ENCODE results near the gene DAZAP1.

Gene DAZAP1

GRCh38 chr19:1407528-1408299 is at the start of gene DAZAP1:
DAZAP1 (plus strand) TSS chr19:1407586; CDS start chr19:1407774, 188 bp downstream.
- DNase-seq (ENCODE audit: extremely low read depth in 1 of 2, low read depth in 1 of 2) = no peak

- DNase-seq (ENCODE audit: extremely low read depth in 1 of 2, low read depth in 1 of 2) = no peak
Measured at GRCh38 chr19:1360126-1360817, 47.1 kb upstream of the DAZAP1 start.

GRCh38 chr19:1360818-1361461 is 46.4 kb upstream of the DAZAP1 start:
- DNase-seq (ENCODE audit: extremely low read depth in 1 of 2, low read depth in 1 of 2) = no peak

- DNase-seq (ENCODE audit: extremely low read depth in 1 of 2, low read depth in 1 of 2) = no peak
Measured at GRCh38 chr19:1361601-1362386, 45.6 kb upstream of the DAZAP1 start.

GRCh38 chr19:1362387-1363257 is 44.8 kb upstream of the DAZAP1 start:
- DNase-seq (ENCODE audit: extremely low read depth in 1 of 2, low read depth in 1 of 2) = no peak

- DNase-seq (ENCODE audit: extremely low read depth in 1 of 2, low read depth in 1 of 2) = no peak
Measured at GRCh38 chr19:1363599-1363998, 43.8 kb upstream of the DAZAP1 start.

DNA sequence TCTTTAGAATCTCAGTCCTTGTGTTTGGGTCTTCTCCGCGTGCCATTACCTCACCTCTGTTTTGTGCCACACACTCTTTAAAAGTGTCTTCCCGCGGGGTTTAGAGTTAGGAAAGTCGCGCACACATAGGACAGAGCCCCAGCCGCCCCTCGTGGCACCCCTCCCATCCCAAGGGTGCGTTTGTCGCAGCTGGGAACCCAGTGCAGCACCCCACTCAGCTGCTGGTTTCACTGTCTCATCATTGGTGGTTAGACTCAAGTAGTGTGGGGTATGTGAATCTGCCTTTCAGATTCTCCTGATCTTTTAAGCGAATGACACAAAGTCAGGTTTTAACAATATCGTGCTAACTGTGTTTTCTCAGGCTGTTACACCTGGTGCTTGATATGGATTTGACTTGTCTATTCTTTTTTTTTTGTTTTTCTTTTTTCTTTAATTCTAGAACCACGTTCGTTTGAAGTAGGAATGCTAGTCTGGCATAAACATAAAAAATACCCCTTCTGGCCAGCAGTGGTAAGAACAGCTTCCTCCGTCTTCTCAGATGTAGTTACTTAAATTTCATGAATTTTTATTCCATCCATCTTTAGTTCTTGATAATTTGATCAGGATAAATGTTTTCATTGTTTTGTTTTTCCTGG is 43.2 kb upstream of the DAZAP1 start:
- DNase-seq (ENCODE audit: extremely low read depth in 1 of 2, low read depth in 1 of 2) = no peak

- DNase-seq (ENCODE audit: extremely low read depth in 1 of 2, low read depth in 1 of 2) = no peak
Measured at GRCh38 chr19:1365319-1366269, 41.8 kb upstream of the DAZAP1 start.

DNA sequence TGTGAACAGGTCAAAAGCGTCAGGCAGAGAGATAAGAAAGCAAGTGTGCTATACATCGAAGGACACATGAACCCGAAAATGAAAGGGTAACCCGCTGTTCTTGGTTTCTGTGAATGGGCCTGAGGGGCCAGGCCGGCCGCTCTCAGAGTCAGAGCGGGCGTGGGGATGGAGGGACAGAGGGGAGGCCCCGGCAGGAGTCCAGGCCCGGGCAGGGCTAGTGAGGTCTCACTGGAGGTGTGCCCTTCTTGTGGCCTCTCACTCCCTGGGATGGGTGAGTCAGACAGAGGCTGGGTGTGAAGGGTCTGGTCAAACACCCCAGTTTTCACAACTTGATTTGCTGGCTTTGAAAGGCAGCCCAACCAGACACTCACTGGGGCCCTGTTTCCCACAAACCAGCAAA is 41.1 kb upstream of the DAZAP1 start:
- DNase-seq (ENCODE audit: extremely low read depth in 1 of 2, low read depth in 1 of 2) = no peak

GRCh38 chr19:1366899-1367870 is 40.2 kb upstream of the DAZAP1 start:
- DNase-seq (ENCODE audit: extremely low read depth in 1 of 2, low read depth in 1 of 2) = no peak

GRCh38 chr19:1369214-1369805 is 38.1 kb upstream of the DAZAP1 start:
- no peak for DNase-seq (ENCODE audit: extremely low read depth in 1 of 2, low read depth in 1 of 2)

DNA sequence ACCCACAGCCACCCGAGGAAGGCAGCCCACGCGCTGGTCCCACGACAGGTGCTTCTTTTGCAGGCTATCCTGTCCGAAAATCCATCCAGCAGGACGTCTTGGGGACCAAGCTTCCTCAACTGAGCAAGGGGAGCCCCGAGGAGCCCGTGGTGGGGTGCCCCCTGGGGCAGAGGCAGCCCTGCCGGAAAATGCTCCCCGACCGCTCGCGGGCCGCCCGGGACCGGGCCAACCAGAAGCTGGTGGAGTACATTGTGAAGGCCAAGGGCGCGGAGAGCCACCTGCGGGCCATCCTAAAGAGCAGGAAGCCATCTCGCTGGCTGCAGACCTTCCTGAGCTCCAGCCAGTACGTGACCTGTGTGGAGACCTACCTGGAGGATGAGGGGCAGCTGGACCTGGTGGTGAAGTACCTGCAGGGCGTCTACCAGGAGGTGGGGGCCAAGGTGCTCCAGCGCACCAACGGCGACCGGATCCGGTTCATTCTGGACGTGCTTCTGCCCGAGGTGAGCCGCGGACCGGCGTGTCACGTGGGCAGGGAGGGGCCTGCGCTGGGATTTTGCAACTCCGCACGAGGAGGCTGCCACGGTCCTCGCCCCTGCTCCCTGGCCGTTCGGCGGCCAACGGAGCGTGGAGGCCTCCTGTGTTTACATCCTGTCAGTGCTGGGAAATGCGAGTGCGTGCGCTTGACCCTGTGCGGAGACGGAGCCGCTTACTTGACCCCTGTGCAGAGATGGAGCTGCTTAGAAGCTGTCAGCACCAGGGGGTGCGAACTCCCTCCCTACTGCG is 36.6 kb upstream of the DAZAP1 start:
- no peak for DNase-seq (ENCODE audit: extremely low read depth in 1 of 2, low read depth in 1 of 2)

DNA sequence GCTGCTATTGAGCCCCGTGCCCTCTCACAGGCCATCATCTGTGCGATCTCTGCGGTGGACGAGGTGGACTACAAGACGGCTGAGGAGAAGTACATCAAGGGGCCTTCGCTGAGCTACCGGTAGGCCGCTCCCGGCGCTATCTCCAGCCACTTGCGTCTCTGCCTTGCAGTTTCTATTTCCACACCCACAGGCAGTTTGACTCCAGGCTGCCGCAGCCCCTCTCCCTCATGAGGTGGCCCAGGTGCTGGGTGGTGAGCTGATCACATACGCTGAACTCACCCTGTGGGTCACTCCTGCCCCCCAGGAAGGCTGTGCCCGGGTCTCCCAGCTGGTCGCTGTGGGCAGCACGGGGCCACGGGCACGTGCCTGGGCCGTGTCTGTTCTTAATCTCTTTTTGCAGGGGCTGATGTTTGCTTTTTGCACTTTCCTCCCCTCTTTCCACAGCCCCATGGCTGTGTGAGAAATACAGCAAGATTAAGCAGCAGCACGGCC is 34.3 kb upstream of the DAZAP1 start:
- DNase-seq (ENCODE audit: extremely low read depth in 1 of 2, low read depth in 1 of 2) = no peak

DNA sequence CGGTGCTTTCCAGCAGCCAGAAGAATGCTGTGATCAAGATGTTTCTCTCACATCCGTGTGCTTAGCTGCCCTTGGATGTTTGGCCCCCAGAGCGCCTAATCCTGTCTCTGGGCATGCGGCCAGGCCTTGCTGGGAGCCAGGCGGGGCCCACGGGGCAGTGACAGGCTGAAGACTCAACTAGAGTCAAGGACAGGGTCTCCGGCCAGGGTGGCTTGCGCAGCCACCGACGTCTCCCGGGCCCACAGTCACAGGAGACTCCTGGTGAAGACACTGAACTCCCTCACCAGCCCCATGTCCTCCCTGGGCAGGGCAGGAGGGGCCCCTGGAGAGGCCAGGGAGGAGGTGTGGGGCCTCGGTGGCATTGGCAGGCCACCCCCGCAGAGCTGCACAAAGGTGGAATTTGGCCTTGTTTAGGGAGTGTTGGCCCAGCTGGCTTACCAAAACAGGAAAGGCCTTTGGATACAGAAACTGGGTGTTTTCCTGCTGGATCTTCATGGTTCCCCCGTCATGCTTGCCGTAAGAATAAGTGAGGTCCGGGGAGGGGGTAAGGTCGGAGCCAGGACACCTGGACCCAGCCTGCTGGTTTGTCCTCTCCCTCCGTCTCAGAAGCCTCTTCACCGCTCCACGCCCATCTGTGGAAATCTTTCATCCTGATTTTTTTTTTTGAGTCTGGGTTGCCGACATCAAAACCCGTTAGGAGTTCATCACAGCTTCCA is 33.7 kb upstream of the DAZAP1 start:
- DNase-seq (ENCODE audit: extremely low read depth in 1 of 2, low read depth in 1 of 2) = no peak

DNA sequence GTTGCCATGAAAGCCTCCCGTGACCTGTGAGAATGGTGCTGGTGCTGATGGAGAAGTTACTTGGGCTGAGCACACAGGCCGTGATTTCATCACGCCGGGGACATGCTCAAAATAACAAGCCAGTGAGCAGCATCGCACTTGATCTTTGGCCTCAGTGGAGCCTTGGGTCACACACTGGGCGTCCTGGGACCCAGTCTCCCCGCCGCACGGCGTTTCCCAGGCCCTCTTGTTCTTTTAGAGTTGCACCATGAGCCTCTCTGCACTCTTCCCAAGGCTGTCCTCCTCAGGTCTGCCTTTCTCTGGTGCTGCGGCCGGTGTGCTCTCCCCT is 33.2 kb upstream of the DAZAP1 start:
- no peak for DNase-seq (ENCODE audit: extremely low read depth in 1 of 2, low read depth in 1 of 2)

DNA sequence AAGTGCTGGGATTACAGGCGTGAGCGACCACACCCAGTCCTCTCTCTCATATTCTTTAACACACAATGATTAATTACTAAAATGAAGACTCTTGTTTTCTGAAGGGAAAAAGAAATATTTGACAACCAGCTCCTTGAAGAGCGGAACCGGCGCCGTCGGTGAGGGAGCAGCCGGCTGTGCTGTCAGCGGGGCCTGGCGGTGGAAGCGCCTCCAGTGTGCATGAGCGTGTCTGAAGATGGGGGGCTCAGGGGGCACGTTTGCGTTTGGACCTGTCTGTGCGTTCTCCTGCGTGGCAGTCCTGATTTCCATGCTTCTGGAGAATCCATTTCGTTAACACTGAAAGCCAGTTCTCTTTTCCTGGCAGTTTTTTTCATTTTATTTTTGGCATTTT is 31.0 kb upstream of the DAZAP1 start:
- DNase-seq (ENCODE audit: extremely low read depth in 1 of 2, low read depth in 1 of 2) = no peak

All from stimulated activated CD8-positive, alpha-beta memory T cell treated with anti-CD3 and anti-CD28 coated beads, Interleukin-7, amount 100 ng/mL, for 48 hours (primary cell).